ENCODE measurements around the gene AEBP1.

The AEBP1 gene

DNA sequence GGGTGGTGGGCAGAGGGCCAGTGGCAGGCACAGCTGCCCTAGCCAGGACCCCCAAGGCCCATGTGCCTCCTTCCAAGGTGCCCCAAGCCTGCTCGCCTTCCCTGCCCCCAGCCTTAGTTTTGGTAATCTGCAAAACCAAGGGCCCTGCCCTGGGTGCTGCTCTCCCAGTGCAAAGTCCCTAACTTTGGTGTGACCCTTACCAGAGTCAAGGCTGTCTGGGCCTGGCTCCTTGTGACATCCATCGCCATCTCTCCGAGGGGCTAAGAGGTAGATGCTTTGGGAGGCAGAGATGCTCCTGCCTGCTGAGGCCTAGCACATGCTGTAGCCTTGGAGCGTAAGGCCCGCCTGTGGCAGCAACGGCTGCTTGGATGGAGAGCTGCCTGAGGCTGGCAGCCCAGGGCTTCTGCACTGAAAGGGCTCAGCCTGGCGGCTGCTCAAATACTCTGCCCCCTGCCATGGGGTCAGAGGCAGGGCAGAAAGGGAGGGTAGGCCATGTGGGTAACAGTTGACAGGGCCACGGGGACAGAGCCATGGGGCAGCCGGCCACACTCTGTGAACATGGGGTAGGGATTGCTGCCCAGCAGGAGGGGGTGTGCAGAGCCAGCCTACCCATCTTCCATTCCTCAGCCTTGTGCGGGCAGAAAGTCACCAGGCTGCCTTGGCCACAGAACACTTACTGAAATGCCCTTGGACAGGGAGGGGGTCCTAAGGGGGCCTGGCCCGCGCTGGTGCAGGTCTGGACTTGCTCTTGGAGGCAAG, 54.9 kb downstream of the AEBP1 start:
- no peak for DNase-seq

- no peak for DNase-seq
These were observed 55.9 kb downstream of the AEBP1 start for GRCh38 chr7:44159824-44160630.

DNA sequence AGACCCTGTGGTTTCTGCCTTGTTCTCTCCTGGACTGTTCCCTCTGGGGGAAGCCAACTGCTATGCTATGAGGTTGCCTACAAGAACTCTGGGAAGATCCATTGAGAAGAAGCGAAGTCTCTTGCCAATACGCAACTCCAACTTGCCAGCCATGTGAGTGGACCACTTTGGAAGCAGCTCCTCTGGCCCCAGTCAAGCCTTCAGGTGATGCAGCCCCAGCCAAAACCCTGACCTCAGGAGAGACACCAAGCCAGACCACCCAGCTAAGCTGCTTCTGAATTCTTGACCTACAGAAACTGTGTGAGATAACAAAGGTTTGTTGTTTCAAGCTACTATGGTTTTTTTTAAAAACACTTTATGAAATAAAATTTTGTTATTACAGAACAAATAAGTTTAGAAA, 57.2 kb downstream of the AEBP1 start:
- no peak for DNase-seq

DNA sequence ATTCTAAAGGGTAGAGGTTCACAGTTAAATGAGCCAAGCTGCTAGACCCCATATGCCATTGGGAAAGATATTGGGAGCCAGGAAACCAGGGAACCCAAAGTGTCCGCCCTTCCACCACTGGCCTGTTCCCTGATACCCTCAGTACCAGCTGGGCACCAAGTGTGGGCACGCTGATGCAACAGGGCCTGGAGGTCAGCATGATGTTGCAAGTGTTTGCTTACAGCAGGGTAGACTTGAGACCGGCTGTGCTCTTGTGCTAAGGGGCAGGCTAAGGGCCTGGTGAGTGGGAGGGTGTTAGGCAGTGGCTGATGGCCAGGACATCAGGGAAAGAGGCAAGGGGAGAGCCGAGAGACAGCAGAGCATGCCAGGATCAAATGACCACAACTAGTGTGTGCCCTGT, 58.0 kb downstream of the AEBP1 start:
- DNase-seq: no peak

GRCh38 chr7:44162785-44163395, 58.7 kb downstream of the AEBP1 start:
- no peak for DNase-seq

DNA sequence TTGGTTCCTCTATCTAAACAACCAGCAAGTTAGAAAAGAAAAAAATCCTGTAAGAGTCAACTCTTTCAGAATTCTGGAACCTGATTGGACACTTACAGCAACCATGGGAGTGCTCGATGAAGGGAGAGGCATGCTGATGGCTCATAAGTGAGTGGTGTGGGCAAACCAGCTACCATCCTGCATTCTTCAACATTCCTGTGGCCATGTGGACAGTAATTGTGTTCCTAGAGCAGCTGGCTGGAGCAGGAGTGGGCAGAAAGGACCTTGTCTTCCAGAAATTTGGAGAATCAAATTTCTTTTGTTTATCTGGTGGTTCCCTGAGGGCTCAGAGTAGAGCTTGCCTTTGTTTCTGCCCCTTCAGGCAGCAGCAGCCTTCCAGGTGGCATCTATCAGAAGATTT, 59.4 kb downstream of the AEBP1 start:
- no peak for DNase-seq

Measured in DMS53 (cell line).